ENCODE results near the gene CTXN3. TPM values are rescaled to one million over a fixed set of nuclear protein-coding genes. Genes with fewer than 3 reads are reported as not detected.
A peak's percentile ranks its signal among the peaks of the same experiment; 100 is the strongest.

The CTXN3 gene
- total RNA-seq, 1 donor from 2014 or later: not detected

GRCh38 chr5:127700237-127700766, 51.4 kb downstream of the CTXN3 start:
- DNase-seq (ENCODE audit: low read depth) (no peak), FAIRE-seq (no peak)
- Histone ChIP-seq H3K36me3 (ENCODE audit: control insufficient read depth, insufficient read depth, low read length) (no peaks in the 10 kb centered on the region), H3K4me3 (ENCODE audit: low read depth, low read length) (no peak overlapping the region), H3K27me3 (ENCODE audit: control insufficient read depth, insufficient read depth, low read length) (no peaks in the 10 kb centered on the region)
- TF ChIP-seq, protein P1, sequence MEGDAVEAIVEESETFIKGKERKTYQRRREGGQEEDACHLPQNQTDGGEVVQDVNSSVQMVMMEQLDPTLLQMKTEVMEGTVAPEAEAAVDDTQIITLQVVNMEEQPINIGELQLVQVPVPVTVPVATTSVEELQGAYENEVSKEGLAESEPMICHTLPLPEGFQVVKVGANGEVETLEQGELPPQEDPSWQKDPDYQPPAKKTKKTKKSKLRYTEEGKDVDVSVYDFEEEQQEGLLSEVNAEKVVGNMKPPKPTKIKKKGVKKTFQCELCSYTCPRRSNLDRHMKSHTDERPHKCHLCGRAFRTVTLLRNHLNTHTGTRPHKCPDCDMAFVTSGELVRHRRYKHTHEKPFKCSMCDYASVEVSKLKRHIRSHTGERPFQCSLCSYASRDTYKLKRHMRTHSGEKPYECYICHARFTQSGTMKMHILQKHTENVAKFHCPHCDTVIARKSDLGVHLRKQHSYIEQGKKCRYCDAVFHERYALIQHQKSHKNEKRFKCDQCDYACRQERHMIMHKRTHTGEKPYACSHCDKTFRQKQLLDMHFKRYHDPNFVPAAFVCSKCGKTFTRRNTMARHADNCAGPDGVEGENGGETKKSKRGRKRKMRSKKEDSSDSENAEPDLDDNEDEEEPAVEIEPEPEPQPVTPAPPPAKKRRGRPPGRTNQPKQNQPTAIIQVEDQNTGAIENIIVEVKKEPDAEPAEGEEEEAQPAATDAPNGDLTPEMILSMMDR (IDR thresholded peaks at IDR 0.05; ENCODE audit: insufficient read depth, low read length, severe bottlenecking): no peak

- DNase-seq (ENCODE audit: low read depth): no peak
- H3K27me3 ChIP-seq (ENCODE audit: control insufficient read depth, insufficient read depth, low read length): no peaks in the 10 kb centered on the region
- no peaks in the 10 kb centered on the region for H3K36me3 ChIP-seq (ENCODE audit: control insufficient read depth, insufficient read depth, low read length)
- no peak overlapping the region for H3K4me3 ChIP-seq (ENCODE audit: low read depth, low read length)
- TF ChIP-seq, protein P1 (IDR thresholded peaks at IDR 0.05; ENCODE audit: insufficient read depth, low read length, severe bottlenecking): no peak
- peak; percentile 7 for FAIRE-seq
Measured at GRCh38 chr5:127702434-127702833, 53.6 kb downstream of the CTXN3 start.

DNA sequence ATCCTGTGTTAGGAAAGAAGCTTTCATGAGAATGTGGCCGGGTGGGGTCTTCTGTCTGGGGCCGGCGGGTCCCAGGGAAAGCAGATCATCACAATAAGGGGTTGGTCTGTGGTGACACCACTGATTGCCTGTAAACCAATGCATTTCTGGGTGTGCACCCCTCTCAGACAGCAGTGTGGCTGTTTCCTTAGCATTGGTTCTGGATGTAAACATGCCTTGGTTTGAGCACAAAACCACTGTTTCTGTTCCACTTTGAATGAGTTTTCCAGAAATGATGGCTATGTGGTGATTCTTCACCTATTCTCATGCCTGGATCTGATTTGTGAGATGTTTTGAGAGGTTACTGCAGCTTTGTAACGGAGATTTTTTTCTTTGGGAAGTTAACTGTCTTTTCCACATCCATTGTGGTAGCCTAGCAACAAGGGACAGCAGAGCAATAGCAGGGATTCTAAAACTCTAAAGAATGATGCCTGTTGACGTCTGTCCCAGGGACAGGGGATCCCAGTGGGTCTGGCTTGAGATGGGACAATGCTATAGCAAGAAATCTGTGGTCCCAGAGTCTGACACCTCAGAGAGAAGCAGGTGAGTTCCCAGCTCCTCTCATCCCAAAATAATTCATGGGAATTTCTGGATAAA, 54.2 kb downstream of the CTXN3 start, which contains the start of gene CCDC192:
TSS of gene CCDC192 (plus strand) at position 466 of the 636 bp plus-strand sequence. CDS start at position 521, 55 bp downstream.
- H3K27me3 ChIP-seq (ENCODE audit: control insufficient read depth, insufficient read depth, low read length): no peaks in the 10 kb centered on the region
- TF ChIP-seq, protein P1 (IDR thresholded peaks at IDR 0.05; ENCODE audit: insufficient read depth, low read length, severe bottlenecking): no peak
- no peak within 1 kb of the TSS for H3K4me3 ChIP-seq (ENCODE audit: low read depth, low read length)
- no peaks in the 10 kb centered on the region for H3K36me3 ChIP-seq (ENCODE audit: control insufficient read depth, insufficient read depth, low read length)
- DNase-seq (ENCODE audit: low read depth) (no peak), FAIRE-seq (no peak)

DNA sequence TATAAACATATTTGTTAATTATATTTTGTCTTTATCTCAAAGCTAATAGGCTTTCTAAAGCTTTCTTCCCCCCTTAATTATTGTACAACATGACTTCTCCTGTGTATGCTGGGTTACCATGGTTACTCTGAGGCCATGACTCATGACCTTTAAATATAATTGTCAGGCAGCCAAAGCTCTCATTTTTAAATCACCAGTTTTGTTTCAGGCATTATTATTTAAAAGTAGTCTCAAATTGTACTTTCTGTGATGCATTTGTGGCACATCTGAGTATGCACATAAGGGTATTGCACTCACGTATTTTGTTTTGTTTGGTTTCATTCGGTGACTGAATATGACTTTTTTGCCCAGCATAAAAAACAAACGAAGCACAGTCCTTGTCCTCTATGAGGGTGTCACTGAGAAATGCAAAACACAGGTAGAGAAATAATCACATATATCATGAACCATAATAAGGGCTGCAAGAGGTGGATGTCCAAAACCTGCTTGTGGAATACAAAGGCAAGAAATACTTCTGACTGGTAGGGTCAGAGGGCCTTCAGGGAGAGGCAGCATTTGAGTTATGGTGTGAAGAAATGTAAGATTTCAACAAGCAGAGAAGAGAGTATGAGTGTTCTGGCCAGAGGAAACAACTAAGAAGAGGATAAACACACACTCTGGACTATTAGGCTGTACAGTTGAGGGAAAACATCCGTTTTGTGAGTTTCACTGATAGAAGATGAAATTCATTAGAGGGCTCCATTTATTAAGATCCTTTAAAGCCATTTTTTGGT, 56.4 kb downstream of the CTXN3 start:
- H3K27me3 ChIP-seq (ENCODE audit: control insufficient read depth, insufficient read depth, low read length): no peaks in the 10 kb centered on the region
- TF ChIP-seq, protein P1 (IDR thresholded peaks at IDR 0.05; ENCODE audit: insufficient read depth, low read length, severe bottlenecking): no peak
- no peak for FAIRE-seq
- DNase-seq (ENCODE audit: low read depth): peak; percentile 62
- no peaks in the 10 kb centered on the region for H3K36me3 ChIP-seq (ENCODE audit: control insufficient read depth, insufficient read depth, low read length)
- H3K4me3 ChIP-seq (ENCODE audit: low read depth, low read length): no peak overlapping the region

DNA sequence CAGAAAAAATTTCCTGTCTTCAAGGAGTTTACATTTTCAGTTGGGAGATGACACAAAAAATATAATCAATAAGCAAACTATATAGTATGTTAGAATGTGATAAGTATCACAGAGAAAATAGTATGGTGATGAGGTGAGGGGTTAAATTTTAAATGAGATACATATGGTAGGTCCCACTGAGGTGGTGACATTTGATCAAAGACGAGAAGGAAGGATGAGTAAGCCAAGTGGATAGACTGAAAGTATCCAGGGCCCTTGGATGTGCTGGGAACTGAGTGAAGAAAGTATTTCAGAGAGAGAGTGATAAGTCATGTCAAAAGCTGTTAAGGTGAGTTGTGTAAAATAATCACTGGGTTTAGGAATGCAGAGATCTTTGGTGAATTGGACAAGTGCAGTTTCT, 57.8 kb downstream of the CTXN3 start:
- H3K27me3 ChIP-seq (ENCODE audit: control insufficient read depth, insufficient read depth, low read length): no peaks in the 10 kb centered on the region
- DNase-seq (ENCODE audit: low read depth): no peak
- no peak for FAIRE-seq
- H3K4me3 ChIP-seq (ENCODE audit: low read depth, low read length): no peak overlapping the region
- H3K36me3 ChIP-seq (ENCODE audit: control insufficient read depth, insufficient read depth, low read length): no peaks in the 10 kb centered on the region
- TF ChIP-seq, protein P1 (IDR thresholded peaks at IDR 0.05; ENCODE audit: insufficient read depth, low read length, severe bottlenecking): no peak

Measured in bronchial epithelial cell (primary cell).